GM23338 (cell line): Measurements from ENCODE around the gene RASGRP4. TPM values are rescaled to one million over a fixed set of nuclear protein-coding genes. Genes with fewer than 3 reads are reported as not detected.
A peak's percentile ranks its signal among the peaks of the same experiment; 100 is the strongest.

Source experiments
- ATAC-seq: fragments of 200-7000 bp; cut with Tn5 transposase; 3 replicates; pipeline ENCODE4 v1.9.1; 2020
- DNase-seq: peaks from one replicate; pipeline ENCODE4 v3.0.0-alpha.2; 2015; ENCODE audit warnings: low spot score
- H2AFZ ChIP-seq: fragments of 200-600 bp; sonication (generic); 2 replicates; pipeline ENCODE4 v1.8.0; 2016; ENCODE audit warnings: antibody characterized with exemption, mild to moderate bottlenecking, moderate library complexity
- H3F3A ChIP-seq: fragments of 200-600 bp; sonication (generic); replicated peaks from 2 replicates; pipeline ENCODE4 v1.8.0; 2017; ENCODE audit warnings: antibody characterized with exemption, mixed run types, low read depth
- H3K27ac ChIP-seq: fragments of 200-600 bp; sonication (generic); 2 replicates; pipeline ENCODE4 v1.6.1; 2016; ENCODE audit warnings: low read depth
- H3K27me3 ChIP-seq: fragments of 200-600 bp; sonication (generic); 2 replicates; pipeline ENCODE4 v1.8.0; 2016; ENCODE audit warnings: mild to moderate bottlenecking, mixed run types, moderate library complexity; ENCODE audit not compliant: insufficient read depth
- H3K36me3 ChIP-seq: fragments of 200-600 bp; sonication (generic); 2 replicates; pipeline ENCODE4 v1.8.0; 2016; ENCODE audit warnings: mild to moderate bottlenecking; ENCODE audit not compliant: insufficient read depth
- H3K4me1 ChIP-seq: fragments of 200-600 bp; sonication (generic); 2 replicates; pipeline ENCODE4 v1.8.0; 2016; ENCODE audit warnings: mild to moderate bottlenecking, moderate library complexity; ENCODE audit not compliant: insufficient read depth
- H3K4me2 ChIP-seq: fragments of 200-600 bp; sonication (generic); 2 replicates; pipeline ENCODE4 v1.7.1; 2017; ENCODE audit warnings: mixed run types
- H3K4me3 ChIP-seq: fragments of 200-600 bp; sonication (generic); 2 replicates; pipeline ENCODE4 v1.6.1; 2016; ENCODE audit warnings: mixed run types
- H3K79me2 ChIP-seq: fragments of 200-600 bp; sonication (generic); replicated peaks from 2 replicates; pipeline ENCODE4 v1.8.0; 2017; ENCODE audit warnings: mild to moderate bottlenecking; ENCODE audit not compliant: insufficient read depth
- H3K9me2 ChIP-seq: fragments of 200-600 bp; sonication (generic); 2 replicates; pipeline ENCODE4 v1.8.0; 2017; ENCODE audit not compliant: insufficient read depth
- H4K20me1 ChIP-seq: fragments of 200-600 bp; sonication (generic); replicated peaks from 2 replicates; pipeline ENCODE4 v1.8.0; 2017; ENCODE audit warnings: mild to moderate bottlenecking; ENCODE audit not compliant: insufficient read depth
- H3K27ac Mint-ChIP-seq: 2 replicates; pipeline ENCODE4 v1.8.0; 2020; ENCODE audit warnings: inconsistent platforms, mild to moderate bottlenecking, moderate library complexity, mixed read lengths
- H3K27me3 Mint-ChIP-seq: 3 replicates; pipeline ENCODE4 v1.8.0; 2022; ENCODE audit warnings: low read depth, mild to moderate bottlenecking, moderate library complexity, mixed read lengths, inconsistent platforms; ENCODE audit not compliant: insufficient read depth, poor library complexity
- H3K36me3 Mint-ChIP-seq: 3 replicates; pipeline ENCODE4 v1.8.0; 2021; ENCODE audit warnings: low read depth, mild to moderate bottlenecking, inconsistent platforms, moderate library complexity, mixed read lengths
- H3K4me1 Mint-ChIP-seq: 3 replicates; pipeline ENCODE4 v1.8.0; 2020; ENCODE audit warnings: mild to moderate bottlenecking, inconsistent platforms, mixed read lengths
- H3K4me3 Mint-ChIP-seq: 3 replicates; pipeline ENCODE4 v1.8.0; 2021; ENCODE audit warnings: moderate library complexity, mild to moderate bottlenecking, inconsistent platforms, mixed read lengths
- H3K9me3 Mint-ChIP-seq: 3 replicates; pipeline ENCODE4 v1.8.0; 2020; ENCODE audit warnings: moderate library complexity, mild to moderate bottlenecking, inconsistent platforms, mixed read lengths
- CREB1 ChIP-seq: fragments of 250-450 bp; sonication (Bioruptor Pico); IDR thresholded peaks from 2 replicates; pipeline ENCODE4 v1.5.0; 2020; ENCODE audit warnings: low read depth, mild to moderate bottlenecking, moderate library complexity
- CTCF ChIP-seq, 2 experiments: fragments of 200-600 bp in 1 of 2; sonication (generic) in 1 of 2; conservative IDR thresholded peaks; 2 replicates each; pipeline versions ENCODE4 v1.5.1 to v1.6.1; 2016 to 2017; ENCODE audit warnings: antibody characterized with exemption in 2 of 2, low read depth in 2 of 2, mild to moderate bottlenecking in 2 of 2, moderate library complexity in 1 of 2
- ETS1 ChIP-seq: IDR thresholded peaks from 2 replicates; pipeline ENCODE4 v1.6.1; 2016; ENCODE audit warnings: antibody characterized with exemption
- EZH2 ChIP-seq: fragments of 200-600 bp; sonication (generic); IDR thresholded peaks from one replicate; pipeline ENCODE4 v1.8.0; 2017; ENCODE audit warnings: antibody characterized with exemption, mild to moderate bottlenecking, low read depth; ENCODE audit not compliant: unreplicated experiment
- EZH2phosphoT487 ChIP-seq: fragments of 200-600 bp; sonication (generic); IDR thresholded peaks from one replicate; pipeline ENCODE4 v1.8.1; 2018; ENCODE audit warnings: antibody characterized with exemption; ENCODE audit not compliant: unreplicated experiment
- JUNB ChIP-seq: IDR thresholded peaks from one replicate; pipeline ENCODE4 v1.6.1; 2016; ENCODE audit warnings: antibody characterized with exemption; ENCODE audit not compliant: unreplicated experiment
- NANOG ChIP-seq: IDR thresholded peaks from 2 replicates; pipeline ENCODE4 v1.6.1; 2016; ENCODE audit warnings: antibody characterized with exemption, borderline replicate concordance
- POLR2AphosphoS5 ChIP-seq: IDR thresholded peaks from 2 replicates; pipeline ENCODE4 v1.6.1; 2016; ENCODE audit warnings: antibody characterized with exemption, low read depth
- REST ChIP-seq: IDR thresholded peaks from one replicate; pipeline ENCODE4 v1.6.1; 2018; ENCODE audit warnings: antibody characterized with exemption; ENCODE audit not compliant: unreplicated experiment
- STAT1 ChIP-seq: IDR thresholded peaks from one replicate; pipeline ENCODE4 v1.6.1; 2016; ENCODE audit warnings: antibody characterized with exemption; ENCODE audit not compliant: unreplicated experiment
- ZNF114 ChIP-seq: fragments of 250-450 bp; sonication (Bioruptor Pico); IDR thresholded peaks from 2 replicates; pipeline ENCODE4 v1.5.0; 2020; ENCODE audit warnings: mild to moderate bottlenecking, moderate library complexity
- ZNF331 ChIP-seq: fragments of 250-450 bp; sonication (Bioruptor Pico); IDR thresholded peaks from 2 replicates; pipeline ENCODE4 v1.5.0; 2020; ENCODE audit warnings: low read depth, mild to moderate bottlenecking, moderate library complexity
- ZNF462 ChIP-seq: fragments of 250-450 bp; sonication (Bioruptor Pico); IDR thresholded peaks from 2 replicates; pipeline ENCODE4 v1.5.0; 2020; ENCODE audit warnings: mild to moderate bottlenecking, moderate library complexity
- polyA plus RNA-seq: library from polyadenylated mRNA; unstranded; fragments of >200 nt; fragmentation: Nextera tagmentation; extraction: Ambion mirVana; gene quantifications from 2 replicates; pipeline ENCODE4 v1.2.1, GENCODE V29; 2016
- total RNA-seq: library from RNA; depleted of rRNA; stranded (reverse); fragments of >200 nt; shearing (Covaris generic); gene quantifications from 2 replicates; pipeline ENCODE4 v1.2.3, GENCODE V29; 2014

RASGRP4 gene
- total and polyA plus RNA-seq, 2 experiments from 2014 or later, result 1.6 to 3.6 TPM

GRCh38 chr19:38377052-38377451, 49.0 kb downstream of the RASGRP4 start:
- Histone ChIP-seq H4K20me1 (peaks cover 17% of the 10 kb centered on the region), H3K4me1 (peaks cover 10% of the 10 kb centered on the region; the same call in 1 of the 2 replicates), H3K36me3 (peaks cover 19% of the 10 kb centered on the region), H3K27me3 (no peaks in the 10 kb centered on the region), H3K4me2 (no peak overlapping the region), H3F3A (no peaks in the 10 kb centered on the region), H2AFZ (no peak overlapping the region), H3K9me2 (no peaks in the 10 kb centered on the region), H3K79me2 (peaks cover 29% of the 10 kb centered on the region), H3K27ac (no peak overlapping the region), H3K4me3 (no peak overlapping the region)
- Mint-ChIP-seq H3K27me3 (peaks cover 15% of the 10 kb centered on the region), H3K36me3 (peaks cover 36% of the 10 kb centered on the region), H3K4me1 (peaks cover 14% of the 10 kb centered on the region), H3K9me3 (no peaks in the 10 kb centered on the region; the same call in 2 of the 3 replicates), H3K27ac (no peak overlapping the region), H3K4me3 (peak overlapping the region; percentile 98; the same call in 2 of the 3 replicates)
- DNase-seq, result no peak
- TF ChIP-seq ETS1, result no peak
- TF ChIP-seq ZNF114, result no peak
- TF ChIP-seq STAT1, result no peak
- no peak for TF ChIP-seq JUNB
- TF ChIP-seq CREB1 (CRISPR knock-in tag), result no peak
- no peak for TF ChIP-seq ZNF331 (CRISPR knock-in tag)
- TF ChIP-seq EZH2, result no peak
- no peak for TF ChIP-seq EZH2phosphoT487
- no peak for TF ChIP-seq CTCF (conservative IDR thresholded peaks at IDR 0.05; ENCODE audit: low read depth in 2 of 2)
- TF ChIP-seq POLR2AphosphoS5, result no peak
- TF ChIP-seq REST, result no peak
- TF ChIP-seq NANOG, result no peak
- no peak for TF ChIP-seq ZNF462
- no peak for ATAC-seq
